Bone marrow (tissue), 2 donors: ENCODE data around the gene SH3BP5.
"Not testable (repeated sequence)": the region's sequence is repeated elsewhere in the genome, so short reads cannot be mapped to it uniquely, and the experiment has no call there.

Experiments used
- DNase-seq, 2 donors: peaks; one replicate each; lab custom pipeline; 2025; lab: John Stamatoyannopoulos, UW

The SH3BP5 gene

GRCh38 chr3:15332405-15333098 is at the start of gene SH3BP5:
SH3BP5 (minus strand) TSS chr3:15332586; CDS start chr3:15332408, 178 bp downstream.
- peak in 1 of 2 donors; percentile 66 for DNase-seq

- DNase-seq: no peak
Observed at GRCh38 chr3:15380980-15381890, 48.8 kb upstream of the SH3BP5 start.

GRCh38 chr3:15377961-15378791 is 45.8 kb upstream of the SH3BP5 start:
- DNase-seq: peak; percentile 83 to 84

GRCh38 chr3:15375461-15376000 is 43.1 kb upstream of the SH3BP5 start:
- no peak for DNase-seq

GRCh38 chr3:15372918-15373317 is 40.5 kb upstream of the SH3BP5 start:
- no peak for DNase-seq

- no peak for DNase-seq
Observed at GRCh38 chr3:15368561-15369135, 36.3 kb upstream of the SH3BP5 start.

GRCh38 chr3:15367059-15367458 is 34.7 kb upstream of the SH3BP5 start:
- DNase-seq: no peak

- DNase-seq: not testable (repeated sequence)
Observed at GRCh38 chr3:15364078-15364477, 31.7 kb upstream of the SH3BP5 start.

GRCh38 chr3:15361494-15362214 is 29.3 kb upstream of the SH3BP5 start:
- DNase-seq: peak in 1 of 2 donors; percentile 34

GRCh38 chr3:15360788-15361493 is 28.6 kb upstream of the SH3BP5 start:
- no peak for DNase-seq

- no peak for DNase-seq
Observed at GRCh38 chr3:15359677-15360397, 27.5 kb upstream of the SH3BP5 start.

- DNase-seq: not testable (repeated sequence)
Observed at GRCh38 chr3:15356651-15357061, 24.3 kb upstream of the SH3BP5 start.

GRCh38 chr3:15356176-15356575 is 23.8 kb upstream of the SH3BP5 start:
- DNase-seq: no peak

GRCh38 chr3:15355086-15355485 is 22.7 kb upstream of the SH3BP5 start:
- DNase-seq: no peak

- DNase-seq: no peak
Observed at GRCh38 chr3:15354485-15354884, 22.1 kb upstream of the SH3BP5 start.

- no peak for DNase-seq
Observed at GRCh38 chr3:15350141-15350540, 17.8 kb upstream of the SH3BP5 start.

GRCh38 chr3:15349438-15349837 is 17.1 kb upstream of the SH3BP5 start:
- not testable (repeated sequence) for DNase-seq

GRCh38 chr3:15348246-15348645 is 15.9 kb upstream of the SH3BP5 start:
- no peak for DNase-seq

- no peak for DNase-seq
Observed at GRCh38 chr3:15347737-15348110, 15.3 kb upstream of the SH3BP5 start.
